Kidney (tissue), 14 donors: ENCODE results near the gene ACAD8. TPM values are rescaled to one million over a fixed set of nuclear protein-coding genes. Genes with fewer than 3 reads are reported as not detected.
A peak's percentile ranks its signal among the peaks of the same experiment; 100 is the strongest.

Experiments
- DNase-seq, 5 donors: peaks; one replicate each; pipeline ENCODE4 v3.0.0-alpha.2; 2013 to 2020
- FAIRE-seq: peaks from 2 replicates; lab custom pipeline; 2012; peaks lifted over from hg19 to GRCh38; lab: Jason Lieb, UNC
- H3K27ac ChIP-seq, 2 donors: one replicate each; pipeline ENCODE4 v1.7.0; 2013; ENCODE audit warnings: low read depth in 2 of 2, low read length in 2 of 2, inconsistent platforms in 1 of 2
- H3K27me3 ChIP-seq: one replicate; pipeline ENCODE4 v1.7.1; 2013; ENCODE audit warnings: low read length, inconsistent platforms; ENCODE audit not compliant: control insufficient read depth, insufficient read depth
- H3K36me3 ChIP-seq, 3 donors: one replicate each; pipeline versions ENCODE4 v1.7.0 to v1.7.1; 2013; ENCODE audit warnings: low read length in 3 of 3, control low read depth in 1 of 3, inconsistent platforms in 1 of 3; ENCODE audit not compliant: insufficient read depth in 3 of 3, control insufficient read depth in 2 of 3
- H3K4me1 ChIP-seq, 3 donors: one replicate each; pipeline versions ENCODE4 v1.7.0 to v1.7.1; 2013; ENCODE audit warnings: low read length in 3 of 3, inconsistent platforms in 1 of 3, low read depth in 1 of 3; ENCODE audit not compliant: control insufficient read depth in 2 of 3, insufficient read depth in 2 of 3
- H3K4me3 ChIP-seq, 3 donors: one replicate each; pipeline versions ENCODE4 v1.7.0 to v1.8.1; 2013; ENCODE audit warnings: low read length in 3 of 3, control low read depth in 1 of 3, inconsistent platforms in 1 of 3
- H3K9ac ChIP-seq, 3 donors: one replicate each; pipeline versions ENCODE4 v1.7.0 to v1.7.1; 2013; ENCODE audit warnings: low read length in 3 of 3, control low read depth in 1 of 3, inconsistent platforms in 1 of 3
- H3K9me3 ChIP-seq, 3 donors: one replicate each; pipeline versions ENCODE4 v1.7.0 to v1.7.1; 2013; ENCODE audit warnings: low read length in 3 of 3, control low read depth in 1 of 3, inconsistent platforms in 1 of 3; ENCODE audit not compliant: control insufficient read depth in 2 of 3, insufficient read depth in 1 of 3
- intact Hi-C: fragments of 100-400 bp; cut with DNase I; formaldehyde crosslinking; loops from one replicate; pipeline ENCODE4 v1.11.1; 2022
- polyA plus RNA-seq: library from polyadenylated mRNA; stranded (reverse); fragments of 350-450 nt; fragmentation: Illumina TruSeq; extraction: RNeasy Lipid Tissue Mini Kit (QIAGEN cat#74804); gene quantifications from one replicate; pipeline ENCODE4 v1.2.3, GENCODE V29; 2014; ENCODE audit warnings: low read depth, low replicate concordance; ENCODE audit not compliant: insufficient read depth
- total RNA-seq: library from RNA; stranded (reverse); fragmentation: NEBNext Ultra II Directional; extraction: Animal tissue kit (Norgen Biotek cat#: 25700); gene quantifications from one replicate; pipeline ENCODE4 v1.2.1, GENCODE V29; 2021
- TF ChIP-seq, protein P1 (sequence below): IDR thresholded peaks from 3 replicates; pipeline ENCODE4 v1.5.1; 2012; ENCODE audit warnings: mild to moderate bottlenecking, moderate library complexity, borderline replicate concordance; ENCODE audit not compliant: insufficient read depth; ENCODE audit errors: extremely low read depth
- donor health status: control.
- donor health status: control.
- donor health status: control.
- donor health status: control.
- donor health status: control.
- donor health status: DM: yes; HTN: yes; CAD: no.
- donor health status: Normal renal cell carcinoma (clear cell type).

The ACAD8 gene
- total and polyA plus RNA-seq, 2 donors from 2014 or later = 28.1 to 42.1 TPM

- peaks cover 6 to 11% (median 11%) of the 10 kb centered on the region in 3 donors for H3K36me3 ChIP-seq
- intact Hi-C loops = no loop called here
- H3K9ac ChIP-seq = no peak overlapping the region
- no peak overlapping the region for H3K4me3 ChIP-seq
- FAIRE-seq (no peak), DNase-seq (peak in 1 of 5 donors; percentile 36)
- no peaks in the 10 kb centered on the region for H3K27me3 ChIP-seq
- TF ChIP-seq, protein P1, sequence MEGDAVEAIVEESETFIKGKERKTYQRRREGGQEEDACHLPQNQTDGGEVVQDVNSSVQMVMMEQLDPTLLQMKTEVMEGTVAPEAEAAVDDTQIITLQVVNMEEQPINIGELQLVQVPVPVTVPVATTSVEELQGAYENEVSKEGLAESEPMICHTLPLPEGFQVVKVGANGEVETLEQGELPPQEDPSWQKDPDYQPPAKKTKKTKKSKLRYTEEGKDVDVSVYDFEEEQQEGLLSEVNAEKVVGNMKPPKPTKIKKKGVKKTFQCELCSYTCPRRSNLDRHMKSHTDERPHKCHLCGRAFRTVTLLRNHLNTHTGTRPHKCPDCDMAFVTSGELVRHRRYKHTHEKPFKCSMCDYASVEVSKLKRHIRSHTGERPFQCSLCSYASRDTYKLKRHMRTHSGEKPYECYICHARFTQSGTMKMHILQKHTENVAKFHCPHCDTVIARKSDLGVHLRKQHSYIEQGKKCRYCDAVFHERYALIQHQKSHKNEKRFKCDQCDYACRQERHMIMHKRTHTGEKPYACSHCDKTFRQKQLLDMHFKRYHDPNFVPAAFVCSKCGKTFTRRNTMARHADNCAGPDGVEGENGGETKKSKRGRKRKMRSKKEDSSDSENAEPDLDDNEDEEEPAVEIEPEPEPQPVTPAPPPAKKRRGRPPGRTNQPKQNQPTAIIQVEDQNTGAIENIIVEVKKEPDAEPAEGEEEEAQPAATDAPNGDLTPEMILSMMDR = peak; percentile 60
- no peak overlapping the region for H3K27ac ChIP-seq
- H3K4me1 ChIP-seq = no peaks in the 10 kb centered on the region
- no peaks in the 10 kb centered on the region for H3K9me3 ChIP-seq
Measured at GRCh38 chr11:134207538-134208239, 45.7 kb upstream of the ACAD8 start.

GRCh38 chr11:134215836-134216235, 37.5 kb upstream of the ACAD8 start:
- Histone ChIP-seq H3K27ac (no peak overlapping the region), H3K27me3 (no peaks in the 10 kb centered on the region), H3K9ac (no peak overlapping the region), H3K36me3 (peaks cover 5 to 9% (median 7%) of the 10 kb centered on the region in 3 donors), H3K4me3 (no peak overlapping the region), H3K9me3 (no peaks in the 10 kb centered on the region), H3K4me1 (no peaks in the 10 kb centered on the region)
- DNase-seq = no peak
- TF ChIP-seq, protein P1 = no peak
- intact Hi-C loops = no loop called here
- no peak for FAIRE-seq

DNA sequence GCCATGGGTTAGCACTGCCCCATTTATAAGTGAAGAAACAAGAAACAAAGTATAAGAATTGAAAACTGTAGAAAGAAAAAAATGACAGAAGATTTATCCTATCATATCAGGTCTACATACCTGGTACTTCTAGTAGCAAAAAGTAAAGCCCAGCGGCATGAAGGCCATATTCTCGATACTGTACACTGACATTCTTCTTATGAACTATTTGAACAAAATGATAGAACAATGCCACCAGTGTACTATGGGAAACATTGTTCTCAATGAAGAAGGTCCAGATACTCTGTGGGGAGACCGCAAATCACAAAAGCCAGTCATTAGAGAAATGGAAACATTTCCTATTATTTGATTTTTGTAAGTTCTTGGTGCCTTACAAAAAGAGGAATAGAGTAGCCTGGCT, 36.6 kb upstream of the ACAD8 start:
- peaks cover 5 to 9% (median 7%) of the 10 kb centered on the region in 3 donors for H3K36me3 ChIP-seq
- no peak overlapping the region for H3K27ac ChIP-seq
- TF ChIP-seq, protein P1 = no peak
- DNase-seq = no peak
- H3K9me3 ChIP-seq = no peaks in the 10 kb centered on the region
- no peak overlapping the region for H3K4me3 ChIP-seq
- no peaks in the 10 kb centered on the region for H3K27me3 ChIP-seq
- H3K9ac ChIP-seq = no peak overlapping the region
- H3K4me1 ChIP-seq = no peaks in the 10 kb centered on the region
- no peak for FAIRE-seq
- intact Hi-C loops = no loop called here
